ENCODE data around the gene C16orf46. TPM values are rescaled to one million over a fixed set of nuclear protein-coding genes. Genes with fewer than 3 reads are reported as not detected.

The C16orf46 gene
- total and polyA plus RNA-seq, 2 donors (not counting 3 experiments of a cell fraction or from before 2014, with no cell fraction given), result 0.26 TPM; not detected in 1

DNA sequence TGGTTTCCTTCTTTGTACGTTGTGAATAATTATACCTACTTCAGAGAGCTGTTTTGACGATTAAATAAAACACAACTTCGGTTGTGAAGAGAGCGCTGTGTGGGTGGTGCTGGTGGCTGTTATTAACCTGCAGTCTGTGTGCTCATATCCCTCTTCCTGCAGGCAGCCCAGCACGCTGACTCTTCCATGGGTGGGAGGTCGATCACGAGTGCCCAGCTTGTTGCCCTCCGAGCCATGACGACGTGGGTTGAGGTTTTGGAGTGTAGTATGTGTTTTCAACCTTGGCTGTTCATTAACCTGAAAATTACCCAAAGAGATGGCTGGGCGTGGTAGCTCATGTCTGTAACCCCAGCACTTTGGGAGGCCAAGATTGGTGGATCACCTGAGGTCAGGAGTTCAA is 30.5 kb upstream of the C16orf46 start:
- no TSS peak for BruUV-seq (replicated peaks)
- Histone ChIP-seq H3K9me3 (replicated peaks; ENCODE audit: control insufficient read depth, insufficient read depth, low read length) (no peaks in the 10 kb centered on the region), H3K4me1 (ENCODE audit: control insufficient read depth, extremely low read depth, insufficient read depth, low read length) (no peaks in the 10 kb centered on the region), H3K27me3 (ENCODE audit: control insufficient read depth in 2 of 2, insufficient read depth in 2 of 2, low read length in 2 of 2) (peaks cover 0 to 2% of the 10 kb centered on the region in 2 experiments), H2AFZ (ENCODE audit: low read depth, low read length) (no peak overlapping the region), H3K4me3 (replicated peaks in 1 of 3; ENCODE audit: insufficient read depth in 1 of 3, low read depth in 1 of 3, low read length in 3 of 3) (no peak overlapping the region), H3K9me1 (replicated peaks; ENCODE audit: control insufficient read depth, extremely low read depth, insufficient read depth, low read length) (no peaks in the 10 kb centered on the region), H3K79me2 (ENCODE audit: control insufficient read depth, insufficient read depth, low read length) (no peaks in the 10 kb centered on the region), H3K4me2 (ENCODE audit: insufficient read depth, low read length) (no peak overlapping the region), H3K27ac (ENCODE audit: insufficient read depth, low read depth, low read length) (no peak overlapping the region), H3K9ac (replicated peaks; ENCODE audit: extremely low read depth, insufficient read depth, low read length) (no peak overlapping the region), H3K36me3 (ENCODE audit: control insufficient read depth in 2 of 2, extremely low read depth in 1 of 2, insufficient read depth in 2 of 2, low read length in 2 of 2) (no peaks in the 10 kb centered on the region), H4K20me1 (replicated peaks; ENCODE audit: control insufficient read depth, extremely low read depth, insufficient read depth, low read length) (no peaks in the 10 kb centered on the region)
- dilution Hi-C loops (cut with MboI; ENCODE audit: extremely low pct_ligation_motif_present, low sequenced_read_pairs) (no loop called here), intact Hi-C loops (cut with micrococcal nuclease) (no loop called here)
- TF ChIP-seq EZH2 (IDR thresholded peaks at IDR 0.05; ENCODE audit: borderline replicate concordance, low read depth, low read length, severe bottlenecking) (no peak), JUN (IDR thresholded peaks at IDR 0.05; ENCODE audit: borderline replicate concordance, insufficient read depth, insufficient read length, low read depth) (no peak), GATA2 (IDR thresholded peaks at IDR 0.05; ENCODE audit: insufficient read depth, insufficient read length, low read depth, low read length) (no peak), POLR2A (IDR thresholded peaks at IDR 0.05; ENCODE audit: low read depth, low read length) (no peak), FOS (IDR thresholded peaks at IDR 0.05; ENCODE audit: borderline replicate concordance, insufficient read depth, low read length) (no peak)
- TF ChIP-seq, protein P1, sequence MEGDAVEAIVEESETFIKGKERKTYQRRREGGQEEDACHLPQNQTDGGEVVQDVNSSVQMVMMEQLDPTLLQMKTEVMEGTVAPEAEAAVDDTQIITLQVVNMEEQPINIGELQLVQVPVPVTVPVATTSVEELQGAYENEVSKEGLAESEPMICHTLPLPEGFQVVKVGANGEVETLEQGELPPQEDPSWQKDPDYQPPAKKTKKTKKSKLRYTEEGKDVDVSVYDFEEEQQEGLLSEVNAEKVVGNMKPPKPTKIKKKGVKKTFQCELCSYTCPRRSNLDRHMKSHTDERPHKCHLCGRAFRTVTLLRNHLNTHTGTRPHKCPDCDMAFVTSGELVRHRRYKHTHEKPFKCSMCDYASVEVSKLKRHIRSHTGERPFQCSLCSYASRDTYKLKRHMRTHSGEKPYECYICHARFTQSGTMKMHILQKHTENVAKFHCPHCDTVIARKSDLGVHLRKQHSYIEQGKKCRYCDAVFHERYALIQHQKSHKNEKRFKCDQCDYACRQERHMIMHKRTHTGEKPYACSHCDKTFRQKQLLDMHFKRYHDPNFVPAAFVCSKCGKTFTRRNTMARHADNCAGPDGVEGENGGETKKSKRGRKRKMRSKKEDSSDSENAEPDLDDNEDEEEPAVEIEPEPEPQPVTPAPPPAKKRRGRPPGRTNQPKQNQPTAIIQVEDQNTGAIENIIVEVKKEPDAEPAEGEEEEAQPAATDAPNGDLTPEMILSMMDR (IDR thresholded peaks at IDR 0.05; ENCODE audit: extremely low read depth in 1 of 2, insufficient read depth in 1 of 2, low read depth in 1 of 2, low read length in 2 of 2), result no peak
- TF ChIP-seq, protein P2, sequence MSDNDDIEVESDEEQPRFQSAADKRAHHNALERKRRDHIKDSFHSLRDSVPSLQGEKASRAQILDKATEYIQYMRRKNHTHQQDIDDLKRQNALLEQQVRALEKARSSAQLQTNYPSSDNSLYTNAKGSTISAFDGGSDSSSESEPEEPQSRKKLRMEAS (IDR thresholded peaks at IDR 0.05; ENCODE audit: insufficient read depth, insufficient read length), result no peak
- FAIRE-seq (no peak), DNase-seq (ENCODE audit: low read depth, low spot score) (no peak)
- CTCF ChIA-PET, result interaction anchor here (1.0 kb wide), 1 partner anchor 72 kb away, joined by 3 read pairs; the partner anchor contains the start of gene ATMIN
- POLR2A ChIA-PET, result no interaction called here

All from endothelial cell of umbilical vein (primary cell).